ENCODE measurements around the gene MTHFD2.

- TF ChIP-seq, protein P1, sequence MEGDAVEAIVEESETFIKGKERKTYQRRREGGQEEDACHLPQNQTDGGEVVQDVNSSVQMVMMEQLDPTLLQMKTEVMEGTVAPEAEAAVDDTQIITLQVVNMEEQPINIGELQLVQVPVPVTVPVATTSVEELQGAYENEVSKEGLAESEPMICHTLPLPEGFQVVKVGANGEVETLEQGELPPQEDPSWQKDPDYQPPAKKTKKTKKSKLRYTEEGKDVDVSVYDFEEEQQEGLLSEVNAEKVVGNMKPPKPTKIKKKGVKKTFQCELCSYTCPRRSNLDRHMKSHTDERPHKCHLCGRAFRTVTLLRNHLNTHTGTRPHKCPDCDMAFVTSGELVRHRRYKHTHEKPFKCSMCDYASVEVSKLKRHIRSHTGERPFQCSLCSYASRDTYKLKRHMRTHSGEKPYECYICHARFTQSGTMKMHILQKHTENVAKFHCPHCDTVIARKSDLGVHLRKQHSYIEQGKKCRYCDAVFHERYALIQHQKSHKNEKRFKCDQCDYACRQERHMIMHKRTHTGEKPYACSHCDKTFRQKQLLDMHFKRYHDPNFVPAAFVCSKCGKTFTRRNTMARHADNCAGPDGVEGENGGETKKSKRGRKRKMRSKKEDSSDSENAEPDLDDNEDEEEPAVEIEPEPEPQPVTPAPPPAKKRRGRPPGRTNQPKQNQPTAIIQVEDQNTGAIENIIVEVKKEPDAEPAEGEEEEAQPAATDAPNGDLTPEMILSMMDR (IDR thresholded peaks at IDR 0.05): no peak
- TF ChIP-seq POLR2A (IDR thresholded peaks at IDR 0.05): no peak
These were observed 60.8 kb downstream of the MTHFD2 start for GRCh38 chr2:74259191-74259590.

Measured in Peyer's patch (tissue), 4 donors.